ENCODE measurements around the gene WDR5. TPM values are rescaled to one million over a fixed set of nuclear protein-coding genes. Genes with fewer than 3 reads are reported as not detected.

WDR5 gene
- total RNA-seq, 1 experiment from 2014 or later = 51.7 TPM

- H3K36me3 Mint-ChIP-seq (ENCODE audit: insufficient read depth, unreplicated experiment) = no peaks in the 10 kb centered on the region
- peaks cover 15% of the 10 kb centered on the region for H3K9me3 Mint-ChIP-seq (ENCODE audit: unreplicated experiment)
- no peak overlapping the region for H3K4me3 Mint-ChIP-seq (ENCODE audit: unreplicated experiment)
- no peaks in the 10 kb centered on the region for H3K4me1 ChIP-seq
- H3K27me3 ChIP-seq (replicated peaks; ENCODE audit: control insufficient read depth, insufficient read depth, low read length) = no peaks in the 10 kb centered on the region
- BruUV-seq (replicated peaks) = no TSS peak
- ChIA-PET POLR2A (no interaction called here), CTCF (no interaction called here)
- peak overlapping the region; percentile 6 for H3K27ac Mint-ChIP-seq (ENCODE audit: unreplicated experiment)
- peaks cover 6% of the 10 kb centered on the region for H3K4me1 Mint-ChIP-seq (ENCODE audit: low read depth, unreplicated experiment)
- peaks cover 5% of the 10 kb centered on the region for H3K27me3 Mint-ChIP-seq (ENCODE audit: insufficient read depth, unreplicated experiment)
- H3K9me3 ChIP-seq = no peaks in the 10 kb centered on the region
- TF ChIP-seq, protein P1, sequence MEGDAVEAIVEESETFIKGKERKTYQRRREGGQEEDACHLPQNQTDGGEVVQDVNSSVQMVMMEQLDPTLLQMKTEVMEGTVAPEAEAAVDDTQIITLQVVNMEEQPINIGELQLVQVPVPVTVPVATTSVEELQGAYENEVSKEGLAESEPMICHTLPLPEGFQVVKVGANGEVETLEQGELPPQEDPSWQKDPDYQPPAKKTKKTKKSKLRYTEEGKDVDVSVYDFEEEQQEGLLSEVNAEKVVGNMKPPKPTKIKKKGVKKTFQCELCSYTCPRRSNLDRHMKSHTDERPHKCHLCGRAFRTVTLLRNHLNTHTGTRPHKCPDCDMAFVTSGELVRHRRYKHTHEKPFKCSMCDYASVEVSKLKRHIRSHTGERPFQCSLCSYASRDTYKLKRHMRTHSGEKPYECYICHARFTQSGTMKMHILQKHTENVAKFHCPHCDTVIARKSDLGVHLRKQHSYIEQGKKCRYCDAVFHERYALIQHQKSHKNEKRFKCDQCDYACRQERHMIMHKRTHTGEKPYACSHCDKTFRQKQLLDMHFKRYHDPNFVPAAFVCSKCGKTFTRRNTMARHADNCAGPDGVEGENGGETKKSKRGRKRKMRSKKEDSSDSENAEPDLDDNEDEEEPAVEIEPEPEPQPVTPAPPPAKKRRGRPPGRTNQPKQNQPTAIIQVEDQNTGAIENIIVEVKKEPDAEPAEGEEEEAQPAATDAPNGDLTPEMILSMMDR (IDR thresholded peaks at IDR 0.05; ENCODE audit: insufficient read depth in 1 of 2, low read depth in 1 of 2, low read length in 1 of 2, severe bottlenecking in 1 of 2, unreplicated experiment in 1 of 2) = no peak
- peak in 1 of 2 experiments; percentile 12 for DNase-seq
- intact Hi-C loops (cut with micrococcal nuclease; ENCODE audit: unreplicated experiment) = no loop called here
- H3K4me3 ChIP-seq (ENCODE audit: low read depth, low read length) = no peak overlapping the region
- H3K36me3 ChIP-seq (ENCODE audit: control insufficient read depth, insufficient read depth, low read length) = no peaks in the 10 kb centered on the region
Observed at GRCh38 chr9:134182554-134183085, 46.7 kb downstream of the WDR5 start.

DNA sequence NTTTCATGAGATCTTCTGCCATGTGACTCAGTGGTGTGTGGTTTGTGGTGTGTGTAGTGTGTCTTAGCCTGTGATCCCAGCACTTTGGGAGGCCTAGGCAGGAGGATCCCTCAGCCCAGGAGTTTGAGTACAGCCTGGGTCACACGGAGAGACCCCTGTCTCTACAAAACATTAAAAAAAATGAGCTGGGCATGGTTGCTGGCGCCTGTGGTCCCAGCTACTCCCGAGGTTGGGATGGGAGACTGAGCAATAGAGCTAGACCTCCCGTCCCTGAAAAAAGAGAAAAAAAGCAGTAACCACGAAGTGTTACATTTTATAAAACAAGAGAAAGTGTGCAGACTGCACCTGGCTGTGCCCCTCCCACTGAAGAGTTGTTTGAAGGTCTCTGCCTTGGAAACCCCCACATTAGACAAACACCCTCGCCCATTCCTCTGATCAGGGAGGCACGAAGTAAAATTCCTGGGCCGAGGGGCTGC lies 49.7 kb downstream of the WDR5 start:
- H3K9me3 ChIP-seq = no peaks in the 10 kb centered on the region
- peaks cover 15% of the 10 kb centered on the region for H3K9me3 Mint-ChIP-seq (ENCODE audit: unreplicated experiment)
- DNase-seq = peak in 1 of 2 experiments; percentile 32
- no TSS peak for BruUV-seq (replicated peaks)
- no peaks in the 10 kb centered on the region for H3K36me3 Mint-ChIP-seq (ENCODE audit: insufficient read depth, unreplicated experiment)
- no peak overlapping the region for H3K27ac Mint-ChIP-seq (ENCODE audit: unreplicated experiment)
- no peaks in the 10 kb centered on the region for H3K27me3 ChIP-seq (replicated peaks; ENCODE audit: control insufficient read depth, insufficient read depth, low read length)
- no peak overlapping the region for H3K4me3 Mint-ChIP-seq (ENCODE audit: unreplicated experiment)
- TF ChIP-seq, protein P1 (IDR thresholded peaks at IDR 0.05; ENCODE audit: insufficient read depth in 1 of 2, low read depth in 1 of 2, low read length in 1 of 2, severe bottlenecking in 1 of 2, unreplicated experiment in 1 of 2) = no peak
- H3K4me1 Mint-ChIP-seq (ENCODE audit: low read depth, unreplicated experiment) = peaks cover 6% of the 10 kb centered on the region
- ChIA-PET CTCF (interaction anchor here (0.6 kb wide), 1 partner anchor 29 kb away, joined by 3 read pairs; no protein-coding TSS in a partner anchor), POLR2A (no interaction called here)
- no peak overlapping the region for H3K4me3 ChIP-seq (ENCODE audit: low read depth, low read length)
- no peaks in the 10 kb centered on the region for H3K36me3 ChIP-seq (ENCODE audit: control insufficient read depth, insufficient read depth, low read length)
- no peaks in the 10 kb centered on the region for H3K4me1 ChIP-seq
- intact Hi-C loops (cut with micrococcal nuclease; ENCODE audit: unreplicated experiment) = no loop called here
- H3K27me3 Mint-ChIP-seq (ENCODE audit: insufficient read depth, unreplicated experiment) = no peaks in the 10 kb centered on the region

DNA sequence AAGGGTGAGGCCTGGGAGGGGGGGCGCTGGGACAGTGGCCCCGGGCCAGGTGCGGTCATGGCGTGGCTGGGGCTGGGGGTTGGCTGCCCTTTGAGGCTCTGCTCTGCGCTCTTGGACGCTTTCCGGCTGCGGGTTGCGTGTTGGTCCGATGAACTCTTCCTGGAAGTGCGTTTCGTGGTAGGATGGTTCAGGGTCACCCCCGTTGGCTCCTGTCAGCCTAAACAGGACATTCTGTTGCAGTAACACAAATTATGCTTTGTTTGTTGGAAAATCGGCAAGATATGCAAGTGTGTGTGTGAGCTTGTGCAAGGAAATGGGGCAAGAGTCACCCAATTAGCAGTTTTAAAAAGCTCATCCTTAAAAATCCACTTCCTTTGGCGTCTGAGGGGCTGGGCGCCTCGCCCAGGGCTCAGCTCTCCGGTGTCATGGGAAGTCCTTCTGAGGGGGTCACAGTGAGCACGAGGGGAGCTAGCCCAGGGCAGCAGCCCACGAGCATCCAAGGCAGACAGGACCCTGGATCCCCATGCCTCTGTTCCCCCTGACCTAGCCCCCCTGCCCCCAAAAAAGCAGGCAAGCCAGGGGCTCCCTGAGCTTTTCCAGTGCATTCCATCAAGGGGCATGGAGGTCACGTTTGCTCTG lies 50.7 kb downstream of the WDR5 start:
- Mint-ChIP-seq H3K4me1 (ENCODE audit: low read depth, unreplicated experiment) (peaks cover 6% of the 10 kb centered on the region), H3K4me3 (ENCODE audit: unreplicated experiment) (no peak overlapping the region), H3K27me3 (ENCODE audit: insufficient read depth, unreplicated experiment) (no peaks in the 10 kb centered on the region), H3K9me3 (ENCODE audit: unreplicated experiment) (peaks cover 15% of the 10 kb centered on the region), H3K27ac (ENCODE audit: unreplicated experiment) (no peak overlapping the region), H3K36me3 (ENCODE audit: insufficient read depth, unreplicated experiment) (no peaks in the 10 kb centered on the region)
- H3K4me3 ChIP-seq (ENCODE audit: low read depth, low read length) = no peak overlapping the region
- TF ChIP-seq, protein P1 (IDR thresholded peaks at IDR 0.05; ENCODE audit: insufficient read depth in 1 of 2, low read depth in 1 of 2, low read length in 1 of 2, severe bottlenecking in 1 of 2, unreplicated experiment in 1 of 2) = no peak
- no peaks in the 10 kb centered on the region for H3K9me3 ChIP-seq
- no peaks in the 10 kb centered on the region for H3K36me3 ChIP-seq (ENCODE audit: control insufficient read depth, insufficient read depth, low read length)
- H3K27me3 ChIP-seq (replicated peaks; ENCODE audit: control insufficient read depth, insufficient read depth, low read length) = no peaks in the 10 kb centered on the region
- intact Hi-C loops (cut with micrococcal nuclease; ENCODE audit: unreplicated experiment) = no loop called here
- BruUV-seq (replicated peaks) = no TSS peak
- ChIA-PET POLR2A (no interaction called here), CTCF (no interaction called here)
- peak in 1 of 2 experiments; percentile 24 for DNase-seq
- H3K4me1 ChIP-seq = no peaks in the 10 kb centered on the region

Data from Caco-2 (cell line).